Left lung (tissue), 10 donors: ENCODE results near the gene NFATC2IP. TPM values are rescaled to one million over a fixed set of nuclear protein-coding genes. Genes with fewer than 3 reads are reported as not detected.
"Not testable (repeated sequence)": the region's sequence is repeated elsewhere in the genome, so short reads cannot be mapped to it uniquely, and the experiment has no call there.

Experiments used
- ATAC-seq: fragments of 200-7000 bp; cut with Tn5 transposase; one replicate; pipeline ENCODE4 v1.9.1; 2020; ENCODE audit warnings: moderate library complexity
- DNase-seq, 4 donors: peaks; one replicate each; pipeline ENCODE4 v3.0.0-alpha.2; 2013 to 2020
- H3K27ac ChIP-seq, 2 donors: fragments of 200-600 bp; sonication (generic) in 1 of 2; one replicate each; pipeline versions ENCODE4 v1.5.0 to v1.8.0; 2020 to 2021
- H3K27me3 ChIP-seq, 2 donors: fragments of 200-600 bp; sonication (generic) in 1 of 2; one replicate each; pipeline versions ENCODE4 v1.5.0 to v1.8.0; 2020 to 2021
- H3K36me3 ChIP-seq, 2 donors: fragments of 200-600 bp; sonication (generic) in 1 of 2; one replicate each; pipeline versions ENCODE4 v1.5.0 to v1.8.0; 2020 to 2021
- H3K4me1 ChIP-seq, 2 donors: fragments of 200-600 bp; one replicate each; pipeline ENCODE4 v1.8.0; 2021
- H3K4me3 ChIP-seq, 2 donors: fragments of 200-600 bp; sonication (generic) in 1 of 2; one replicate each; pipeline versions ENCODE4 v1.5.0 to v1.8.0; 2020 to 2021; ENCODE audit warnings: mild to moderate bottlenecking in 1 of 2
- H3K9me3 ChIP-seq, 2 donors: fragments of 200-600 bp; sonication (generic) in 1 of 2; one replicate each; pipeline versions ENCODE4 v1.5.0 to v1.8.0; 2020 to 2021
- intact Hi-C, 2 donors: fragments of 100-400 bp; cut with DNase I; formaldehyde crosslinking; loops; one replicate each; pipeline versions ENCODE4 v1.11.2 to v1.14.2; 2022
- polyA plus RNA-seq, 6 donors: library from polyadenylated mRNA; unstranded; fragments of 120-200 nt; gene quantifications; one replicate each; pipeline ENCODE4 v1.2.1, GENCODE V29; 2013; ENCODE audit not compliant: insufficient read length in 6 of 6
- total RNA-seq, 2 donors: library from RNA; stranded (reverse); fragmentation: NEBNext Ultra II Directional; extraction: Animal tissue kit (Norgen Biotek cat#: 25700); gene quantifications; one replicate each; pipeline ENCODE4 v1.2.1, GENCODE V29; 2021
- TF ChIP-seq, protein P1 (sequence below), 2 donors: fragments of 200-600 bp; sonication (generic) in 1 of 2; IDR thresholded peaks; one replicate each; pipeline versions ENCODE4 v1.5.0 to v1.8.0; 2021; ENCODE audit warnings: antibody characterized with exemption in 2 of 2
- donor health status: DM: no; HTN: yes; CAD: no.
- donor health status: DM: no; HTN: no; CAD: no.

The NFATC2IP gene
- total and polyA plus RNA-seq, 8 donors, result 37.3 to 76.7 (median 69.3) TPM

DNA sequence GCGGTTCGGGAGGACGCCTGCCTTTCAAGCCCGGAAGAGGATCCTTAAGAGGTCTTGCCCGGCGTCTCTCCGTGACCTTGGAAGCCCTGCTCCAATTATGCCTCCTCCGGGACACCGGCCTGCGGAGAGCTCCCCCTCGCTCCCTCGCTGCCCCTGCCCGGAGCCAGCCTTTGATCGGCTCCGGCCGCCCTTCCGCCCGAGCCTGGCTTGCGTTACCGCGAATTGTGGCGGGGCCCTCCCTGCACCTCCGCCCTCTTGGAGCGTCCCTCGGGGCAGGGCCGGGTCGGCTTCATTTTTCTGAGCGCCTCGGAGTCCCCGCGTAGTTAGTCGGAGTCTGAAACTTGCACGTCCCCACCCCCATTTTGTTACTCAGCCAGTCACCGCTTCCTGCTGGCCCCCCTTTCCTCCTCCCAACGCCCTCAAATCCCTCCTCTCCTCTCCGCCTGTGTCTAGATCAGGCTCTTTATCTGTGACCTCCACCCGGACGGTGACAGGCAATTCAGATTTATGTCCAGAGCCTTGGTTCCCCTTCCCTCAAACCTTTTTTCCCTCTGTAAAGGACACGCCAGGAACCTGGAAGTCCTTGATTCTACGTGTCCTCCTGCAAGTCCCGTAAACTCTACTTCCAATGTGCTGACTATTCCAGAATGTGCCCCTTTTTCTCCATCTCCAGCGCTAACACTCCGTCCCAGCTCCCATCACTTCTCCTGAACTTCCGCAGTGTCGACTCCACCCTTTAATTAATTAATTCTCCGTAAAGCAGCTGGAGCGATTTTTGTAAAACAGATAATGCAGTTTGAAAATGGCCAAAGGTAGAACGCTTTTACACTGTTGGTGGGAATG, 25.1 kb upstream of the NFATC2IP start:
- TF ChIP-seq, protein P1, sequence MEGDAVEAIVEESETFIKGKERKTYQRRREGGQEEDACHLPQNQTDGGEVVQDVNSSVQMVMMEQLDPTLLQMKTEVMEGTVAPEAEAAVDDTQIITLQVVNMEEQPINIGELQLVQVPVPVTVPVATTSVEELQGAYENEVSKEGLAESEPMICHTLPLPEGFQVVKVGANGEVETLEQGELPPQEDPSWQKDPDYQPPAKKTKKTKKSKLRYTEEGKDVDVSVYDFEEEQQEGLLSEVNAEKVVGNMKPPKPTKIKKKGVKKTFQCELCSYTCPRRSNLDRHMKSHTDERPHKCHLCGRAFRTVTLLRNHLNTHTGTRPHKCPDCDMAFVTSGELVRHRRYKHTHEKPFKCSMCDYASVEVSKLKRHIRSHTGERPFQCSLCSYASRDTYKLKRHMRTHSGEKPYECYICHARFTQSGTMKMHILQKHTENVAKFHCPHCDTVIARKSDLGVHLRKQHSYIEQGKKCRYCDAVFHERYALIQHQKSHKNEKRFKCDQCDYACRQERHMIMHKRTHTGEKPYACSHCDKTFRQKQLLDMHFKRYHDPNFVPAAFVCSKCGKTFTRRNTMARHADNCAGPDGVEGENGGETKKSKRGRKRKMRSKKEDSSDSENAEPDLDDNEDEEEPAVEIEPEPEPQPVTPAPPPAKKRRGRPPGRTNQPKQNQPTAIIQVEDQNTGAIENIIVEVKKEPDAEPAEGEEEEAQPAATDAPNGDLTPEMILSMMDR (IDR thresholded peaks at IDR 0.05), result no peak
- intact Hi-C loops, result no loop called here

DNA sequence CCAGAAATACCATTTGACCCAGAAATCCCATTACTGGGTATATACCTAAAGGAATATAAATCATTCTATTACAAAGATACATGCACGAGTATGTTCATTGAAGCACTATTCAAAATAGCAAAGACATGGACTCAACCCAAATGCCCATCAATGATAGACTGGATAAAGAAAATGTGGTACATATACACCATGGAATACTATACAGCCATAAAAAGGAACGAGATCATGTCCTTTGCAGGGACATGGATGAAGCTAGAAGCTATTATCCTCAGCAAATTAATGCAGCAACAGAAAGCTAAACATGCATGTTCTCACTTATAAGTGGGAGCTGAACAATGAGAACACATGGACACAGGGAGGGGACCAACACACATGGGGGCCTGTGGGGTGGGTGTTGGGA, 24.5 kb upstream of the NFATC2IP start:
- H3K4me1 ChIP-seq, result peaks cover 0 to 11% of the 10 kb centered on the region in 2 donors
- H3K36me3 ChIP-seq, intact Hi-C loops, H3K9me3 ChIP-seq, DNase-seq, ATAC-seq, H3K27me3 ChIP-seq: not testable (repeated sequence)
- H3K27ac ChIP-seq, result peak overlapping the region; percentile 99
- peak overlapping the region; percentile 75 to 76 for H3K4me3 ChIP-seq

More for the DNA sequence above, 25.1 kb upstream of the NFATC2IP start:
- Histone ChIP-seq H3K36me3 (peaks cover 0 to 7% of the 10 kb centered on the region in 2 donors), H3K9me3 (no peaks in the 10 kb centered on the region), H3K27ac (peak overlapping the region; percentile 99), H3K27me3 (no peaks in the 10 kb centered on the region), H3K4me3 (peak overlapping the region; percentile 75 to 76), H3K4me1 (peaks cover 0 to 11% of the 10 kb centered on the region in 2 donors)
- DNase-seq, result peak in 3 of 4 donors; percentile 77 to 84 (median 84)
- ATAC-seq, result peak; percentile 62

DNA sequence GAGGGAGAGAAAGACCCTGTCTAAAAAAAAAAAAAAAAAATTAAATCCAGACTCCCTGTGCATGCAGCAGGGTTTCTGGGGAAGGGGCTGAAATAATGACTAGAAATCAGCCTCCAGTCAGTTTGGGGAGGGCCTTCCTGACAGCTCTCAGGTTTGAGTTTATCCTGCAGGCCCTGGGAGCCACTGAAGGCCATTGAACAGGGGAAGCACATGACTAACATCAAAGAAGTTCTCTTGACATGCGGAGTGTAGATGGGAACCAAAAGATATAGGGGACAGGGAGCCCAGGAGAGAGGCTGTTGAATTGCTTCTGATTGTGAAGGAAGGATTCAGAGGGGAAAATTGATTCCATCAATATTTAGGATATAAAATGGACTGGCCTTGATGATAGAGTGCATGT, 22.9 kb upstream of the NFATC2IP start:
- ATAC-seq (no peak), DNase-seq (no peak)
- no peaks in the 10 kb centered on the region for H3K36me3 ChIP-seq
- intact Hi-C loops, result no loop called here
- no peak overlapping the region for H3K4me3 ChIP-seq
- H3K9me3 ChIP-seq, result no peaks in the 10 kb centered on the region
- H3K27ac ChIP-seq, result no peak overlapping the region
- H3K27me3 ChIP-seq, result no peaks in the 10 kb centered on the region
- peaks cover 0 to 11% of the 10 kb centered on the region in 2 donors for H3K4me1 ChIP-seq
- TF ChIP-seq, protein P1 (IDR thresholded peaks at IDR 0.05), result no peak

DNA sequence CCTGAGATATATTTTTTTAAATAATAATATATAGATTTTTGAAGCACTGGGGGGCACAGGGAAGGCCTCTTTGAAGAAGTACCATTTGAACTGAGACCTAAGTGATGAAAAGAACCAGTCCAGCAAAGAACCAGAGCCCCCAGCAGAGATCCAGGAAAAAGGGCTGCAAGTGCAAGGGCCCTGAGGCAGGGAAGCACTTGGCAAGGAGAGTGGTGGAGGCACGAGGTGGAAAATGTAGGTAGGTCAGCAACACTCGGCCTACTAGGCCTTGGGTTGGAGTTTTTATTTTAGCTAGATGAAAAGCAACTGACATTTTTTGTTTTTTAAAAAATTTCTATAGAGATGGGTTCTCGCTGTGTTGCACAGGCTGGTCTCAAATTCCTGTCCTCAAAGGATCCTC, 20.5 kb upstream of the NFATC2IP start:
- Histone ChIP-seq H3K9me3 (no peaks in the 10 kb centered on the region), H3K36me3 (no peaks in the 10 kb centered on the region), H3K4me1 (peaks cover 0 to 3% of the 10 kb centered on the region in 2 donors), H3K27ac (no peak overlapping the region), H3K27me3 (no peaks in the 10 kb centered on the region), H3K4me3 (no peak overlapping the region)
- TF ChIP-seq, protein P1 (IDR thresholded peaks at IDR 0.05), result no peak
- DNase-seq (no peak), ATAC-seq (no peak)
- intact Hi-C loops, result loop anchor here in 1 of 2 donors (10.0 kb wide), 1 partner anchor 105 kb away; the partner anchor contains the start of gene ATXN2L

DNA sequence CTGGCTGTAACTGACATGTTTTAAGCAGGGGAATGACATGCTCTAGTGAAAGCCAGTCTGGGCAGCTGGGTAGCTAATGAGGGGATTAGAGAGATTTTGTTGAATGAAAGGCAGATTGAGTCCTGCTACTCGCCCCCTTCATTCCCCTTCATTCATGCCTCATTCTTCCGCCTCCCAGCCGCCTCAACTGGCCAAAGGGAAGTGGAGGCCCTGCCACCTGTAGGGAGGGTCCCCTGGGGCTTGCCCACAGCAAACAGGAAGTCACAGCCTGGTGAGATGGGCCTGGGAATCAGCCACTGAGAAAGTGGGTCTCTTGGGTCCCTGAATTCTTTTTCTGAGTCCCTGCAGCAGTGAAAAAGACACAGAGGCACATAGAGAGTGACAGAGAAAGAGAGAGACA, 20.1 kb upstream of the NFATC2IP start:
- no peaks in the 10 kb centered on the region for H3K9me3 ChIP-seq
- ATAC-seq (no peak), DNase-seq (no peak)
- no peak overlapping the region for H3K27ac ChIP-seq
- H3K36me3 ChIP-seq, result no peaks in the 10 kb centered on the region
- intact Hi-C loops, result loop anchor here in 1 of 2 donors (10.0 kb wide), 1 partner anchor 106 kb away; the partner anchor contains the start of gene ATXN2L
- TF ChIP-seq, protein P1 (IDR thresholded peaks at IDR 0.05), result no peak
- no peaks in the 10 kb centered on the region for H3K27me3 ChIP-seq
- peaks cover 0 to 3% of the 10 kb centered on the region in 2 donors for H3K4me1 ChIP-seq
- no peak overlapping the region for H3K4me3 ChIP-seq
